Hepatocyte (in vitro differentiated cells): ENCODE measurements around the gene SNX1.

Experiments used
- EZH2 ChIP-seq: fragments of 200-600 bp; sonication (generic); IDR thresholded peaks from 2 replicates; pipeline ENCODE4 v1.6.1; 2016; ENCODE audit warnings: antibody characterized with exemption, mild to moderate bottlenecking, borderline replicate concordance
- EZH2phosphoT487 ChIP-seq: fragments of 200-600 bp; sonication (generic); IDR thresholded peaks from one replicate; pipeline ENCODE4 v1.6.1; 2018; ENCODE audit warnings: antibody characterized with exemption, mild to moderate bottlenecking, low read depth, moderate library complexity; ENCODE audit not compliant: unreplicated experiment, severe bottlenecking
- TF ChIP-seq, protein P1 (sequence below): fragments of 200-600 bp; sonication (generic); IDR thresholded peaks from 2 replicates; pipeline ENCODE4 v1.5.1; 2016; ENCODE audit warnings: antibody characterized with exemption, mild to moderate bottlenecking; ENCODE audit not compliant: poor library complexity

DNA sequence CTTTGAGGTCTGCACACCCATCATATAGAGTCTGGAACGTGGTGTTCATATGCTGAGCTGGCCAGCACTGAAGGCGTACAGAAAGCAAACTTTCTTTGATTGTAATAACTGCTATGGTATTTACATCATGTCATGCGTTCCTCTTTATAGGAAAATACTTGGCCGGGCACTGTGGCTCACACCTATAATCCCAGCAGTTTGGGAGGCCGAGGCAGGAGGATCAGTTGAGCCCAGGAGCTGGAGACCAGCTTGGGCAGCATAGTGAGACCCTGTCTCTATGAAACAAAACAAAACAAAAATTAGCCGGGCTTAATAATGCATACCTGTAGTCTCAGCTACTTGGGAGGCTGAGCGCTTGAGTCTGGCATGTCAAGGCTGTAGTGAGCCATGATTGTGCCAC lies 52.4 kb downstream of the SNX1 start:
- TF ChIP-seq, protein P1, sequence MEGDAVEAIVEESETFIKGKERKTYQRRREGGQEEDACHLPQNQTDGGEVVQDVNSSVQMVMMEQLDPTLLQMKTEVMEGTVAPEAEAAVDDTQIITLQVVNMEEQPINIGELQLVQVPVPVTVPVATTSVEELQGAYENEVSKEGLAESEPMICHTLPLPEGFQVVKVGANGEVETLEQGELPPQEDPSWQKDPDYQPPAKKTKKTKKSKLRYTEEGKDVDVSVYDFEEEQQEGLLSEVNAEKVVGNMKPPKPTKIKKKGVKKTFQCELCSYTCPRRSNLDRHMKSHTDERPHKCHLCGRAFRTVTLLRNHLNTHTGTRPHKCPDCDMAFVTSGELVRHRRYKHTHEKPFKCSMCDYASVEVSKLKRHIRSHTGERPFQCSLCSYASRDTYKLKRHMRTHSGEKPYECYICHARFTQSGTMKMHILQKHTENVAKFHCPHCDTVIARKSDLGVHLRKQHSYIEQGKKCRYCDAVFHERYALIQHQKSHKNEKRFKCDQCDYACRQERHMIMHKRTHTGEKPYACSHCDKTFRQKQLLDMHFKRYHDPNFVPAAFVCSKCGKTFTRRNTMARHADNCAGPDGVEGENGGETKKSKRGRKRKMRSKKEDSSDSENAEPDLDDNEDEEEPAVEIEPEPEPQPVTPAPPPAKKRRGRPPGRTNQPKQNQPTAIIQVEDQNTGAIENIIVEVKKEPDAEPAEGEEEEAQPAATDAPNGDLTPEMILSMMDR = no peak
- no peak for TF ChIP-seq EZH2phosphoT487
- no peak for TF ChIP-seq EZH2
